ENCODE data around the gene BRSK1. TPM values are rescaled to one million over a fixed set of nuclear protein-coding genes. Genes with fewer than 3 reads are reported as not detected.

Gene BRSK1
- polyA plus RNA-seq, 1 experiment: 9.5 TPM

GRCh38 chr19:55284405-55285058 is 735 bp downstream of the BRSK1 start:
- no peak for DNase-seq (ENCODE audit: low read depth, low spot score)
- Histone ChIP-seq H3K27me3 (ENCODE audit: control insufficient read depth, insufficient read depth, low read length) (no peaks in the 10 kb centered on the region), H3K9me3 (ENCODE audit: control insufficient read depth, insufficient read depth, low read length) (no peaks in the 10 kb centered on the region; the same call in 1 of the 2 replicates), H3K4me3 (ENCODE audit: low read depth, low read length) (peak overlapping the region; percentile 61), H3K27ac (ENCODE audit: low read depth, low read length) (no peak overlapping the region)
- TF ChIP-seq CTCF (IDR thresholded peaks at IDR 0.05; ENCODE audit: low read depth, low read length): no peak
- ChIA-PET POLR2A (no interaction called here), CTCF (no interaction called here)

- TF ChIP-seq CTCF (IDR thresholded peaks at IDR 0.05; ENCODE audit: low read depth, low read length): no peak
- no peaks in the 10 kb centered on the region; the same call in 1 of the 2 replicates for H3K9me3 ChIP-seq (ENCODE audit: control insufficient read depth, insufficient read depth, low read length)
- H3K27me3 ChIP-seq (ENCODE audit: control insufficient read depth, insufficient read depth, low read length): no peaks in the 10 kb centered on the region
- no peak overlapping the region for H3K27ac ChIP-seq (ENCODE audit: low read depth, low read length)
- CTCF ChIA-PET: no interaction called here
- DNase-seq (ENCODE audit: low read depth, low spot score): no peak
- peak overlapping the region; percentile 61 for H3K4me3 ChIP-seq (ENCODE audit: low read depth, low read length)
- POLR2A ChIA-PET: no interaction called here
Measured at GRCh38 chr19:55285229-55285890, 1.6 kb downstream of the BRSK1 start.

GRCh38 chr19:55287361-55288079 is 3.7 kb downstream of the BRSK1 start:
- Histone ChIP-seq H3K27ac (ENCODE audit: low read depth, low read length) (no peak overlapping the region), H3K4me3 (ENCODE audit: low read depth, low read length) (no peak overlapping the region), H3K9me3 (ENCODE audit: control insufficient read depth, insufficient read depth, low read length) (no peaks in the 10 kb centered on the region; the same call in 1 of the 2 replicates), H3K27me3 (ENCODE audit: control insufficient read depth, insufficient read depth, low read length) (no peaks in the 10 kb centered on the region)
- ChIA-PET POLR2A (interaction anchor here (0.6 to 0.9 kb wide), 2 partner anchors 28 to 88 kb away, joined by 4 read pairs; partner anchors contain the start of gene PPP6R1), CTCF (no interaction called here)
- TF ChIP-seq CTCF (IDR thresholded peaks at IDR 0.05; ENCODE audit: low read depth, low read length): no peak
- no peak for DNase-seq (ENCODE audit: low read depth, low spot score)

GRCh38 chr19:55289117-55289796 is 5.5 kb downstream of the BRSK1 start:
- no peaks in the 10 kb centered on the region; the same call in 1 of the 2 replicates for H3K9me3 ChIP-seq (ENCODE audit: control insufficient read depth, insufficient read depth, low read length)
- ChIA-PET CTCF (interaction anchor here (1.3 kb wide), 1 partner anchor 12 kb away, joined by 4 read pairs; no protein-coding TSS in a partner anchor), POLR2A (no interaction called here)
- no peak overlapping the region for H3K27ac ChIP-seq (ENCODE audit: low read depth, low read length)
- H3K27me3 ChIP-seq (ENCODE audit: control insufficient read depth, insufficient read depth, low read length): no peaks in the 10 kb centered on the region
- TF ChIP-seq CTCF (IDR thresholded peaks at IDR 0.05; ENCODE audit: low read depth, low read length): no peak
- no peak overlapping the region for H3K4me3 ChIP-seq (ENCODE audit: low read depth, low read length)
- DNase-seq (ENCODE audit: low read depth, low spot score): no peak

All from AG04450 (cell line).